ENCODE results near the gene MVB12B.

DNA sequence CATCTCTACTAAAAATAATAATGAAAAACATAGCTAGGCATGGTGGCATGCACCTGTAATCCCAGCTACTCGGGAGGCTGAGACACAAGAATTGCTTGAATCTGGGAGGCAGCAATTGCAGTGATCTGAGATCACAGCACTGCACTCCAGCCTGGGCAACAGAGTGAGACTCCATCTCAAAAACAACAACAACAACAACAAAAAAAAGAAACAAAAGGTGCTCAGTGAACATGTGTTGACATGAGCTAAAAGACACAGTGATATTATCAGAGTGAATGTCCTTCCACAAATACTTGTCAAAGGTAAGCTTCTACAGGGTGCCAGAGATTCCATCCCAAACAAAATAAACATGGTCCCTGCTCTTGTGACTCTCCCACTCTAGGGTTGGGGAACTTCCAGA, 211.9 kb downstream of the MVB12B start:
- TF ChIP-seq, protein P1, sequence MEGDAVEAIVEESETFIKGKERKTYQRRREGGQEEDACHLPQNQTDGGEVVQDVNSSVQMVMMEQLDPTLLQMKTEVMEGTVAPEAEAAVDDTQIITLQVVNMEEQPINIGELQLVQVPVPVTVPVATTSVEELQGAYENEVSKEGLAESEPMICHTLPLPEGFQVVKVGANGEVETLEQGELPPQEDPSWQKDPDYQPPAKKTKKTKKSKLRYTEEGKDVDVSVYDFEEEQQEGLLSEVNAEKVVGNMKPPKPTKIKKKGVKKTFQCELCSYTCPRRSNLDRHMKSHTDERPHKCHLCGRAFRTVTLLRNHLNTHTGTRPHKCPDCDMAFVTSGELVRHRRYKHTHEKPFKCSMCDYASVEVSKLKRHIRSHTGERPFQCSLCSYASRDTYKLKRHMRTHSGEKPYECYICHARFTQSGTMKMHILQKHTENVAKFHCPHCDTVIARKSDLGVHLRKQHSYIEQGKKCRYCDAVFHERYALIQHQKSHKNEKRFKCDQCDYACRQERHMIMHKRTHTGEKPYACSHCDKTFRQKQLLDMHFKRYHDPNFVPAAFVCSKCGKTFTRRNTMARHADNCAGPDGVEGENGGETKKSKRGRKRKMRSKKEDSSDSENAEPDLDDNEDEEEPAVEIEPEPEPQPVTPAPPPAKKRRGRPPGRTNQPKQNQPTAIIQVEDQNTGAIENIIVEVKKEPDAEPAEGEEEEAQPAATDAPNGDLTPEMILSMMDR (IDR thresholded peaks at IDR 0.05): no peak
- no peak for TF ChIP-seq POLR2A (IDR thresholded peaks at IDR 0.05)
